HG02798 (cell line): ENCODE data around the gene CREB1.
"Not testable (repeated sequence)": the region's sequence is repeated elsewhere in the genome, so short reads cannot be mapped to it uniquely, and the experiment has no call there.

Source experiments
- ATAC-seq: cut with Tn5 transposase; IDR thresholded peaks from one replicate; pipeline ENCODE4 v1.9.1; 2021; ENCODE audit warnings: mild to moderate bottlenecking; ENCODE audit not compliant: unreplicated experiment, poor library complexity

Gene CREB1

DNA sequence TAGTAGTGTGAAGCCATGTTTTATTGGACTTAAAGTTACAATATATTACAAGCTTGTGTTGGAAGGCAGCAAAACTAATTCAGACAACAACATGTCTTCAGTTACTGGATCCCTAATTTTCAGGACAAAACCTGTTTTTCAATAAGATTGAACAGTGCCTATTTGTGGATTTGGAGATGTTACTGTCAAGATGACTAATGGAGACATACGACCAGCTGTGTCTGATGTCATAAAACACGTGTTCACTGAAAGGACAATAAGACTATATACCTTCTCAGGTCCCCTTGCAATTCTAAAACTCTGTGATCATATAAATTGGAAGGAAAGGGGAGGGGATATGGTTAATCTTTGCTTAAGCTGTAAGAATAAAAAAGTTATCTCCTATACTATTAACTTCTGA lies 73.7 kb downstream of the CREB1 start:
- no peak for ATAC-seq

DNA sequence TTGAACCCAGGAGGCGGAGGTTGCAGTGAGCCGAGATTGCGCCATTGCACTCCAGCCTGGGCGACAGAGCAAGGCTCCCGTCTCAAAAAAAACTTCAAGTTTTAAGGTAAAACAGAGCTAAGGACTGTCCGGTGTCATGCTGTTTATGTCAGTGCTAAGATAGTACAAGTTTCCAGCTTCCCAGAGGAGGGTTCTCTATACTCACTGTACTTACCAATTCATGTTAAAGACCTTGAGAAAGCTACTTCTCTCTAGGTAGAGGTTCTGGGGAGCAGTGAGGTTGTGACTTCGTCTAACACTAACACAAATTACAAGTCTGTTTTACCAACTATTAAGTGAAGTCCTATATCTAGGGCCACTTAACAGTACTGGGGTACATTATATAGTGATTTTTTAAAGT lies 76.6 kb downstream of the CREB1 start:
- no peak for ATAC-seq

DNA sequence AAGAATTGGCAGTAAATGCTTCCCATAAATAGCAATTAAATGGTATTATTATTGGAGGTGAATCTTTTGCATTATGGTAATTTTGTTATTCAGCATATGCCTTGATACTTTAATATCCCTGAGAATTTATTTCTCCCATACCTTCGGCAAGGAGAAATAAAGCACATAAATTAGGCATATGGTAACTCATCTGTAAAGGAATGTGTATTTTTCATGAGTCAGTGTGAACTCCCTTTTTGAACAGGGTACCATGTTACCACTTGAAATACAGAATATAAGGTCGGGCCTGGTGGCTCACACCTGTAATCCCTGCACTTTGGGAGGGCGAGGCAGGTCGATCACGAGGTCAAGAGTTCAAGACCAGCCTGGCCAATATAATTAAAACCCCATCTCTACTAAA lies 77.1 kb downstream of the CREB1 start:
- no peak for ATAC-seq

DNA sequence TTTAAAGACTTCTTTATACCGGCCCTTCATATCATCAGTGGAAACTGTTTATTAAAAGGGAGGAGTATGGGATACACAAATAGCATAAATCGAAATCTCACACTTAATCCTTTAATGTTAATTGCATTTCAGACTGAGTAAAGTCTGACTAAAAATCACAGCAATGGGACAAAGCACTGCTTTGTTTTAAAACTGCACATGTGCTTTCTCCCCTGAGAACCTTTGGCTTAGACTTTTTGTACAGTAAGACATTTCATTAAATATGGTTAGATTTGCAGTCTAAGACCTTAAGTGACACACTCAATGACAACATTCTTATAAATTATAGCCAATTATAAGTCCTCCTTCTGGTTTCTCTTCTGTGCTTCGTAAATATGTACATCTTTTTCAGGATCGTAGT lies 83.0 kb downstream of the CREB1 start:
- no peak for ATAC-seq

DNA sequence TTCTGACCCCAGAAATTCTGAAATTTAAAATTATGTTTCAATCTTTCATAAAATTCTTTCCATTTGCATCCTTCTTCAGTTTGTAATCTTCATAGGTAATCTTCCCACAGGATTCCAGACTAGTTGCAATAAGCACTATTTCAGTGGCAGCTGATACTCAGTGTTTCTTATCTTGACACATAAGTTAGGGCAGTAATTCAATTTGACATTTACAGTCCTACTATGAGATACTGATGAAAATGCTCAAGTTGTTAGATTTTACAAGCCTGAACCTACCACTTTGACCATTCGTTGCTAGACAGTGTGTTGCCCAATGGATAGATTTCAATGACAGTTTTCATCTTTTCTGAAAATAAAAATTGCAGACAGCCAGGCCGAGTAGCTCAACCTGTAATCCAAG lies 85.1 kb downstream of the CREB1 start:
- ATAC-seq, result no peak

DNA sequence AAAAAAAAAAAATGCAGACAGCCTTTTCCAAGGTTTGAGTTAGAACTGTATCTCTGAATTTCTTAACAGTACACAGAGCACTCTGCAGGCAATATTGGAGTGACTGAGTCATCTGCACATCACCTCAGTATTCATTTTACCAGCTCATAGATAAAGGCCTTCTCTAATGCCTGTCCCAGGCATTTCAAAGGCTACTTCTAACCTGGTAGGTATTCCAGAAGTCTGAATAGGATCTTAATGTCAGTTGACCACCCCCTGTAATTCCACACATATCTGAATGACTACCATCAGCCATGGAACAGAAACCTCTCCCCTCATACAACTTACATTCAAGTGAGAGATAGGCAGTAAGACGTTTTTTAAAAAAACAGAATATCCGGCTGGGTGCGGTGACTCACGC lies 86.4 kb downstream of the CREB1 start:
- ATAC-seq, result no peak

DNA sequence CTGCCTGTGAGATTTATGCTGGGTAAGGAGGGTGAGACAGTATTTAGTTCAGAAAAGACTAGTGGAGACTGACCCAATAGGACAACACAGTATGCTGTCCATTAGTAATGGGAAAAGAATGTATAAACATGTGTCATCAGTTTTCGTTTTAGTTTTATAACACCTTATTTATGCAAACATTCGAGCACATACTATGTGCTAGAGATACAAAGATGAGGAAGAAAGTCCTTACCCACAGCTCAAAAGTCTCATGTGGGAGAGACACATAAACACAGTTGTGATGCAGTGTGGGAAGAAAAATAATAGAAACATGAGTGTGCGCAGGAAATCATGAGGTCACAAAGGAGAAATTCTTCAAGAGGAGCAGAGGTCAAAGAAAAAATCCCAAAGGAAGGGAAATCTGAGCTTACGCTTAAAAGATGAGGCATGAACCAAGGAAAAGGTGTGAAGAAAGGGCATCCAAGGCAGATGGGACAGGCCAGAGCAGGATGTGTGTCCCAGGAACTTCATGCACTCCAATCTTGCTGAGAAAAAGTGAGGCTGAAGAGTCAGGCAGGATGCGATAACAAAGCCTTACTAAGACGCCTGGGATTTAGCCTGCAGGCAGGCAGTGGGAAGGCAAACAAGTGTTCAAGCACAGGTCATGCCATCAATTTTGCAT lies 87.4 kb downstream of the CREB1 start:
- no peak for ATAC-seq

DNA sequence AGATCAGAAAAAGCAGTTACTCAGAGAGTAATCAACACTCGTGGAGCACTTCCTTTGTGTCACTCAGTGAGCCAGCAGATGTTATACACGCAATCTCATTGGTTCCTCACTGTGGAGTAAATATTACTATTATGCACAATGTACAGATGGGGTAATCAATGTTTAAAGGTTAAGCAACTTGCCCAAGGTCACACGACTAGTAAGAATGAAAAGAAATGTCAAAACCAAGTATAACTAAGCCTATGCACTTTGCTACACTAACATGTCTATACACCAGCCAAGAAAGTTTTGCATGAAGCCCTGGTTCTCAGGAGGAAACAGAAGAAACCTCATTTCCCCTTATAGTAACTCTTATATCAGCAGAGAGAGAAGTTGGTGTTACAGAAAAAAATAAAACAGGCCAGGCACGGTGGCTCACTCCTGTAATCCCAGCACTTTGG lies 90.0 kb downstream of the CREB1 start:
- ATAC-seq, result peak; percentile 38

DNA sequence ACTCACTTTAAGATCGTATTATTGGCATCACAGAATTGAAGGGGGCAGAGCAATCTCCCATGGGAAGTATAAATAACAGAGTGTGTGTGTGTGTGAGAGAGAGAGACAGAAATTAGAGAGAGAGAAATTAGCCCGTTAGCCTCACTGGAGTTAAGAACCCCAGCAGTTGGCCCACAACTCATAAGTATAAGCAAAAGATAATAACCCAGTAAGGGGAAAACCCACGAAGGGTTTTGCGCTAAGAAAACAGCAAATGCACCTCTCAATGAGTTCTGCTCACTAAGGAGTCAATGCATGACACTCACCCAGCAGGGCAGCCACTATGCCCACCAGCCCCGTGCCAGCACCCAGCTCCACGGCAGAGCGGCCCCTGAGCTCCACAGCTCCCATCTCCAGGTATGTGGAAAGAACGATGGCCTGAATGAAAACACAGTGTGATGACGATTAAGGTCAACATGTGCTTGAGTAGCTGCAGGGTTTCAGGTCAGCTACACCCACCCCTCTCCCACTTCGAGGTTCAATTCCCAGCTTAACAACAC lies 91.8 kb downstream of the CREB1 start:
- no peak for ATAC-seq

DNA sequence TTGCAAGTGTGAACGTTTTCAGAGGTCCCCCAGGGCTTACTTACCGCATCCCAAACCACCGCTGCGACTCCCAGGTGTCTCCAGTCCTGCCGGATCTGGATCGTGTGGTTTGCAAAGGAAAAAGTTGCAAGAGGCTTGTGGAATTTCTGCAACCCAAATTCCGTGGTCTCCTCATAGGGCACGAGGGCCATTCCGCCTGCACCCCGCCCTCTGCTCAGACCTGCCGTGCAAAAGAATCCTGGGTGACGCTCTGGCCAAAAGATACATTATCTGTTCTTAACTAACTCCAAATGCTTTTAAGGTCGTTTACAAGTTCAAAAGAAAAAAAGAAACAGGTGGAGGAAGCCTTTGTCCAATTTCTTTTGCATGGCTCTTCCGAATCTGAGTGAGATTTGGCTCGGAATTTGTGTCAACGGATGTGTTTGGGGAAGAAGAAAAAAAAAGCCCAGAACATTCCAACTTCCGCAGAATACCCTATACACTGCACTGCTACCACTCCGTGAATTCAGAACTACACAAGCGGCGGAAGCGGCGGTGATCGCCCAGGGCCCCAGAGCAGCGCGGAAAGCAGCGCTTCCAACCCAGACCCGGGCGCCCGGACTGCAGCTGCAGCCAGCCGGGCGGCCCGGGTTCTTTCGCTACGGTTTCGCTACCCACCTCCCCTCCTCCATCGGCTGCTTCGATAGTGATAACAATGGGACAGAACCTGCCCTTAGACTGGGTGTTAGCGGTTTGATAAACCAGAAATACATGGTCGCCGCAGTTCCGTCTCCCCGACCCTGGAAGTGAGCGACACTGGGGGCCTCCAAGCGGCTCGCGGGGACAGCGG lies 94.6 kb downstream of the CREB1 start:
- peak; percentile 31 for ATAC-seq

DNA sequence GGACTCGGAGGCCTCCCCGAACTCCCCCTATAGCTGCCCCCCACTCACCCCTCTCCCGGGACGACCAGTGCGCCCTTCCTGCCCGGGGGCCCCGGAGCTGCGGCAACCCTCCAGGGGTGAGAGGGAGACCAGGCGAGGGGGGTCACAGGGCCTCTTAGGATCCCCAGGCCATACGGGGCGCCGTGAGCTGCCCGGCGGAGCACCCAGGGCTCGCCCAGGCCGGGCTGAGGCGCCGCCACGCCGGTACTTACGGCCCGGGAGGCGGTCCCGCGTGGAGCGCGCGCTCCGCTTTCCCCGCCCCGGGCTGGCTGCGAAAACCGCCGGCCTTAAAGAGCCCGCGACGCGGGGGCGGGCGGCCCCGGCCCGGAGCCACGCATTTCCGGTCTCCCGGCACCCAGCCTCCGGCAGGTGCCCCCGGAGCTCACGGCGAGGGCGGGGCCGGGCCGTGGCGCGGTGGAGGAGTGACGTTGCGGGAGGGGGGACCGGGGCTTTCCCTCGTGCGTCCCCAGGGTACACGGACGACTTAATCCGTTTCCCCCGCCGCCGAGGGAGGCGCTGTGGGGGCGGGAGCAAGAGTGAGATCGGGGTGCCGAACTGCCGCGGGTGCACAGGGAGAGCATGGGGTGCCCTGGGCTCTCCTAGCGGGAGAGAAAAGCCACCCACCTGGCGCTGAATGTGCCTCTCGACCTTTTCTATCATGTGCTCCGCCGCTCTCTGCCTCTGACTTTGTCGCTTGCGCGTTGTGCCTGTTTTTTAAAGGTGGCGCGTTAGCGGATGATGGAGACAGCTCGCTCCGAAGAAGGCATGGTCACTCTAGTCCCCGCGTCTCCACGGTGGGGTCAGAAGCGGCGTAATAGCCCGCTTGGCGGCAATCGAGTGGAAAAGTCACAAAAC lies 95.5 kb downstream of the CREB1 start, which contains the start of gene METTL21A:
TSS of gene METTL21A (minus strand) at position 381 of the 894 bp plus-strand sequence. CDS start 1,019 bp downstream, outside the sequence.
- peak; percentile 80 for ATAC-seq

DNA sequence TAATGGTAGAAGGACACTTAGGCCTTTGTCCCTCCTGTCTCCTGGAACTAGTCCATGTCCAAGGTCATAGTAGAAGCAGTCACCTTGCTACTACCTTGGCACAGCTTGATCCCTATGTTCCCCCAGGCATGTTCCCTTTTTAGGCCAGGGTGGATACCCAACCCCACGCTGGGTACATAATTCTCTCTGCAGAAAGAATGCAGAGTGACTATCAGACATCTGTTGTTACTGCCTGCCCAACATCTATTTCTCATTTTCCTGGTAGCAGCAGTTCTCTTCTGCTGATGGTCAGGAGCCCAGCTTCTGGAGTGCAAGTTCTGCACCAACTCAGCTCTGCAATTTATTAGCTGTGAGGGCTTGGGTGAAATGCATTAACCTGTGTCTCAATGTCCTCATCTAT lies 99.8 kb downstream of the CREB1 start:
- no peak for ATAC-seq

DNA sequence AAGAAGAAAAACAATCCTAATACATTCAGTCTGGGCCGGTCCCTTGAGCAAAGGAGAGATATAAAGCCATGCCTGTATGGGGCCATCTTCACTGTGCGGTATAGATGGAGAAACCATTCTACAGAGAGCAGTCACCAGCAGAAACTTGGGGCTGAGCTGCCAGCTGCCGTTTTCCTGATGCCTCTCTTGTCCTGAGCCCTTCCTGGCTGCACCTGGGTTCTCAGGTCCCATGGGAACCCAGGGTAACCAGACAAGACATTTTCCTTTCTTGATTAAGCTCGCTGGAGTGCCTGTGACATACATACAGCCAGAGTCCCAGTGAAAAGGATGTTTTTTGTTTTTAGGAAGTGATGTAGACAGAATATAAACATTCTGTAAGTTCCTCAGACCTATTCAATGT lies 100.7 kb downstream of the CREB1 start:
- ATAC-seq, result no peak

DNA sequence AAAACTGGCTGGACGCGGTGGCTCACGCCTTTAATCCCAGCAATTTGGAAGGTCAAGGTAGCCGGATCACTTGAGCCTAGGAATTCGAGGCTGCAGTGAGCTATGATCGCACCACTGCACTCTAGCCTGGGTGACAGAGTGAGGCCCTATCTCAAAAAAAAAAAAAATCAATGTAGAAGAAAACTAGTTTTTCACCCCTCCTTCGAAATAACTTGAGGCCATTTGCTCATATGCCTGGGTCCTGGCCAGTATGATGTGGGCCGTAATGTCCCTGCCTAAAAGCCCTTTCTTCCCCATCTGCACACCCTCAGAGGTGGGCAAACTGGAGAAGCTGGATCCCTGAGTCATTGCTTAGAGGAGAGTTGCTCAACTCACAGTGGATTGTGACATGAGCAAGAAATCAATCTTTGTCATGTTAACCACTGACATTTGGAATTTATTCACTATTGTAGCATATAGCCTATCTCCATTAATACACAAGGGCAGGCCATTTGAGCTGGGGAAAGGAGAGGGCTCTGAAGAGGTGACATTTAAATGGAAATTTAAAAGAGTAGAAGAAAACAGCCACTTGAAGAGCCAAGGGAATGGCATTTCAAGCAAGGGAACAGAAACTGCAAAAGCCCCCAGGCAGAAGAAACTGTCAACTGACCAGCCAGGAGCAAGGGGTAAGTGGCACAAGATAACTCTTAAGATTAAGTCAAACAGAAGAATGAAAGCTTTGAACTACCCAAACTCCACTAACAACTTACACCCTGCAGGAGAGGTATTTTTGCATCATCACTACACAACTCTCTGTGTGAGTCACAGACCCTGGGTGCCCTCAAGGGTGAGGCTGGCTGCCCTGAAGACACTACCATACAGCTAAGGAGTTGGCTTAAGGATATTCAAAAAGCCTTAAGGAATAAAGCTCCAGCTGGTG lies 103.1 kb downstream of the CREB1 start:
- no peak for ATAC-seq

DNA sequence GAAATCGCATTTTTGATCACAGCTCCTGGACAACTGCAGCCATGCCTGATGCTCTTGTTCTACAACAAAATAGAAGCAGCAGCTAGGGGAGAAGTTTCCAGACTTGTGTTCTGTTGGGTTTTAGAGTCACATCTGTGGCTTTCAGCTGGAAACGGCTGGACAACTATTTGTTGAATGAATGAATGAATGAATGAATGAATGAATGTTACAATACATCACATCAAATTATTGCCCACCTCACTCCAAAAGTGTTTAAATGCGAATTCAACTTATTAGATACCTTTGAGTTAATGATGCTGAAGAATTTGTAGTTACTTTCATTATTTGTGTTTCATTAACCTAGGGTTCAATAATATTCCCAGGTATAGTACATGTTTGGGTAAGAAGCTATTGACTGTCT lies 103.9 kb downstream of the CREB1 start:
- ATAC-seq, result no peak

DNA sequence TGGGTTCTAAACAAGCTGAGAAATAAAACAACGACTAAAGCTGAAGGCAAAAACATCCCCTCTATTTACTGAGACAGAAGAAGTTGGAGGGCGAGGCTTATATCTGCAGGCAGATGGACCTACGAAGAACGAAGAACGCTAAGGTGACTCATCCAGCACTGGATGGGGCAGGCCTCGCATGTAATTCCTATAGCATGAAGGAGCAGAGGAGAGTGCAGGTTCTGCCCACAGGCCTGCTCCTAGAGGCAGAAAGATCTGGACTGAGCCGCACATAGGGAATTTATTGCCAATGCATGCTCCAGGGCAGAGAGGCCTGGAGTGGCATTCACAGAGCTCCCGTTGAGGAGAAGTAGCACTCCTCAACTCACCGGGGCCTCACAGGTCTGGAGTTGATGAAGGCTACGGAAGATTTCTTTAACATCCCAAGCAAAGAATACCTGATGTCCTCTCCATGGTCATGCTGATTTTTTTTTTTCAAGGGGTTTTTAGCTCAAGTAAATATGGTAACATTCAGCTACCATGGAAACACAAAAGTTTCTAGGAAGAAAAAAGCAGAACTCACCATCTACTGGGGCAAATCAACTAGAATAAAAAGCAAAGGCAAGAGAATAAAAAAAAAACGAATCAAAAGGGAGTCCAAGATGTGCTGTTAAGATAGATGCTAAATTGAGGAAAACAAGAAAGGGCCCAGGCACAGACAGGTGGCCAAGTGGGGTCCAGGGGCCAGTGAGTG lies 105.9 kb downstream of the CREB1 start:
- ATAC-seq, result no peak

DNA sequence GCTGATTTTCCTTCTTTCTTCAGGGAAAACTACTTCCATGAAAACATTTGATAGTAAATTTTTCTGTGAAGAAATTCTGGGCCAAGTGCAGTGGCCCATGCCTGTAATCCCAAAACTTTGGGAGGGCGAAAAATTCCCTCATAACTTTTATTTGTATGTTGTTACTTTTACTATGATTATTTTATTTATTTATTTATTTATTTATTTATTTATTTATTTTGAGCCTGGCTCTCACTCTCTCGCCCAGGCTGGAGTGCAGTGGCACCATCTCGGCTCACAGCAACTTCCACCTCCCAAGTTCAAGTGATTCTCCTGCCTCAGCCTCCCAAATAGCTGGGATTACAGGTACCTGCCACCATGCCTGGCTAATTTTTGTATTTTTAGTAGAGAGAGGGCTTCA lies 109.5 kb downstream of the CREB1 start:
- not testable (repeated sequence) for ATAC-seq

DNA sequence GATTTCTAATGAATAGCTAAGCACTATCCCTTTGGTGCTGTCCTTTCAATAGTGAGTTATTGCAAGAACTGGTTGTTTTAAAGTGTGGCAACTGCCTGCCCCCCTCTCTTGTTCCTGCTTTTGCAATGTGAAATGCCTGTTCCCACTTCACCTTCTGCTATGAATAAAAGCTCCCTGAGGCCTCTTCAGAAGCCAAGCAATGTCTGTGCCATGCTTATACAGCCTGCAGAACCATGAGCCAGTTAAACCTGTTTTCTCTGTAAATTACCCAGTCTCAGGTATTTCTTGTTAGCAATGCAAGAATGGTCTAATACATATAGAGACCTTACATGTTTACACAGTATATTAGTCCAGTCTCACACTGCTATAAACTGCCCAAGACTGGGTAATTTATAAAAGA lies 110.4 kb downstream of the CREB1 start:
- no peak for ATAC-seq

DNA sequence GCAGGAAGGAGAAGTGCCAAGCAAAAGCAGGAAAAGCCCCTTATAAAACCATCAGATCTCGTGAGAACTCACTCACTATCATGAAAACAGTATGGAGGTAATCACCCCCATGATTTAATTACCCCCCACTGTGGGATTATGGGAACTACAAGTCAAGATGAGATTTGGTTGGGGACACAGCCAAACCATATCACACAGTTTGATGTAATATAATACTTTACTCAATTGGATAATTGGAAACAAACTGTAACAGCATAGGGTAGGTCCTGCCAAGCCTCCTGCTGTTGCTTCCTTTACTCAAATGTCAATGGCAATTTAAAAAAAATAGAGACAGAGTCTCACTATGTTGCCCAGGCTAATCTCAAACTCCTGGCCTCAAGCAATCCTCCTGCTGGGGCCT lies 110.9 kb downstream of the CREB1 start:
- ATAC-seq, result no peak
